Common myeloid progenitor, CD34-positive (primary cell): Measurements from ENCODE around the gene HTRA3.

Experiments
- CTCF ChIA-PET: fragments of 350-600 bp; sonication (Branson Sonifier 250); formaldehyde crosslinking; loops from one replicate; lab custom pipeline; 2021; ENCODE audit warnings: antibody characterized with exemption; lab: Charles Lee
- POLR2A ChIA-PET: fragments of 350-600 bp; sonication (Branson Sonifier 250); formaldehyde crosslinking; loops from one replicate; lab custom pipeline; 2021; ENCODE audit warnings: antibody characterized with exemption; lab: Charles Lee
- DNase-seq, 3 donors: peaks; one replicate each; pipeline versions ENCODE4 v3.0.0 to v3.0.0-alpha.2; 2013
- H3K27ac ChIP-seq, 2 experiments: 1 replicate in 1 of 2; 2 replicates in 1 of 2; pipeline ENCODE4 v1.7.0; 2013; ENCODE audit warnings: inconsistent platforms in 2 of 2, low read length in 2 of 2, mild to moderate bottlenecking in 2 of 2, low read depth in 1 of 2, moderate library complexity in 1 of 2; ENCODE audit not compliant: severe bottlenecking in 2 of 2, insufficient read depth in 1 of 2, poor library complexity in 1 of 2
- H3K27me3 ChIP-seq, 5 experiments: replicated peaks in 2 of 5; 1 replicate in 3 of 5; 2 replicates in 2 of 5; pipeline versions ENCODE4 v1.6.1 to v1.7.0; 2013; ENCODE audit warnings: low read length in 4 of 5, mild to moderate bottlenecking in 2 of 5, moderate library complexity in 2 of 5, inconsistent platforms in 1 of 5; ENCODE audit not compliant: insufficient read depth in 5 of 5, control insufficient read depth in 4 of 5
- H3K36me3 ChIP-seq, 4 experiments: 1 replicate in 2 of 4; 2 replicates in 2 of 4; pipeline versions ENCODE4 v1.6.1 to v1.7.0; 2013; ENCODE audit warnings: low read length in 3 of 4, control low read depth in 1 of 4, mild to moderate bottlenecking in 1 of 4; ENCODE audit not compliant: control insufficient read depth in 4 of 4, insufficient read depth in 4 of 4
- H3K4me1 ChIP-seq, 4 experiments: 1 replicate in 3 of 4; 2 replicates in 1 of 4; pipeline versions ENCODE4 v1.6.1 to v1.7.1; 2013; ENCODE audit warnings: low read length in 3 of 4, mild to moderate bottlenecking in 3 of 4, control low read depth in 1 of 4, inconsistent platforms in 1 of 4, moderate library complexity in 1 of 4; ENCODE audit not compliant: control insufficient read depth in 4 of 4, insufficient read depth in 4 of 4; ENCODE audit errors: control extremely low read depth in 1 of 4
- H3K4me3 ChIP-seq, 7 experiments: 1 replicate in 4 of 7; 2 replicates in 3 of 7; pipeline versions ENCODE4 v1.5.1 to v1.7.0; 2013; ENCODE audit warnings: mild to moderate bottlenecking in 7 of 7, low read length in 6 of 7, moderate library complexity in 6 of 7, inconsistent platforms in 2 of 7, low read depth in 2 of 7, control low read depth in 1 of 7; ENCODE audit not compliant: insufficient read depth in 4 of 7, control insufficient read depth in 1 of 7; ENCODE audit errors: extremely low read depth in 1 of 7
- H3K9me3 ChIP-seq, 5 experiments: 1 replicate in 4 of 5; 2 replicates in 1 of 5; pipeline versions ENCODE4 v1.6.1 to v1.7.1; 2013; ENCODE audit warnings: low read length in 4 of 5, mild to moderate bottlenecking in 2 of 5, inconsistent platforms in 1 of 5, low read depth in 1 of 5, moderate library complexity in 1 of 5; ENCODE audit not compliant: control insufficient read depth in 4 of 5, insufficient read depth in 2 of 5; ENCODE audit errors: control extremely low read depth in 1 of 5
- WGBS: methylation state at CpG from one replicate; pipeline ENCODE4 v1.1.5; 2013; ENCODE audit not compliant: insufficient coverage; 5-methylcytosine and 5-hydroxymethylcytosine counted together

HTRA3 gene

GRCh38 chr4:8241211-8241779 lies 28.3 kb upstream of the HTRA3 start:
- H3K4me3 ChIP-seq, result no peak overlapping the region
- peaks cover 0 to 37% (median 21%) of the 10 kb centered on the region in 4 experiments for H3K4me1 ChIP-seq
- H3K36me3 ChIP-seq, result peaks cover 0 to 61% (median 38%) of the 10 kb centered on the region in 4 experiments
- 95% methylated on average over 13 of the region's 14 CpGs for WGBS
- ChIA-PET CTCF (interaction anchor here (0.6 to 3.4 kb wide), 25 partner anchors 9 to 186 kb away, joined by 3 to 62 read pairs (median 4); no protein-coding TSS in a partner anchor), POLR2A (interaction anchor here (1.2 kb wide), 1 partner anchor 170 kb away, joined by 4 read pairs; no protein-coding TSS in a partner anchor)
- no peak for DNase-seq
- no peak overlapping the region for H3K27ac ChIP-seq
- H3K9me3 ChIP-seq, result peaks cover 0 to 4% (median 0%) of the 10 kb centered on the region in 5 experiments
- no peaks in the 10 kb centered on the region for H3K27me3 ChIP-seq

DNA sequence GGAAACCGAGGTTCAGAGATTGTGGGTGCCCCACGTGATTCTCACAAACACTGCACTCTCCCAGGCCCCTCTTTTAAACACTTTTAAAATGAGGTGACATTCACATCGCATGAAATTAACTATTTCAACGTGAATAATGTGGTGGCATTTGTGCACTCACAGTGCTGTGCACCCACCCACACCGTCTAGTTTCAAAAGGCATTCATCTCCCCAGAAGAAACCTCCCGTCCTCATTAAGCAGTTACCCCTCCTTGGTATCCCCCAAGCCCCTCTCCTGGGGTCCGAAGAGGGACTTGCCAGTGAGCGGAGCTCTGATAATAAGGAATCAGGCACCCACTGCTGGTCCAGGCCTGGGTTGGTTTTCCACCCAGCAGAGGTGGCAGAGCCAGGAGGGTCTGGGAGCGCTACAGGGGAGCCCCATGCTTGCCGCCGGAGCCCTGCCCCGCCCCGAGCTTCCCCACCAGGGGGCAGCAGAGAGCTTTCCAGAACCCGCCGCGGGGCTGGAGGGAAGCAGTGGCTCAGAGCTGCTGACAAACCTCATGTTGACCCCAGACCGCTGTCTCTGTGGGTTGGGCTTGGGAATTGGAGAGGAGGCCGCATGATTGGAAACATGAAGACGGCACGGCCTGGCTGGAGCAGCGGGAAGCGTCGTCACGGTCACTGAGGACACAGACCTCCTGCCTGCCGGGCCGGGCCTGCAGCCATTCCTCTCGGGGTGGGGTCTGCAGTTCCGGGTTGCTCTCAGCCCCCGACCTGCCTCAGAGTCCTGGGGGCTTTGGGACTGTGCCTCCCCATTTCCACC lies 27.5 kb upstream of the HTRA3 start:
- ChIA-PET CTCF (interaction anchor here (0.8 to 3.4 kb wide), 26 partner anchors 8 to 198 kb away, joined by 3 to 62 read pairs (median 4); partner anchors contain the start of gene HTRA3), POLR2A (interaction anchor here (1.0 to 1.3 kb wide), 3 partner anchors 160 to 169 kb away, joined by 3 to 4 read pairs (median 3); no protein-coding TSS in a partner anchor)
- Histone ChIP-seq H3K4me1 (peaks cover 0 to 33% (median 20%) of the 10 kb centered on the region in 4 experiments), H3K36me3 (peaks cover 0 to 53% (median 34%) of the 10 kb centered on the region in 4 experiments), H3K4me3 (no peak overlapping the region), H3K27me3 (no peaks in the 10 kb centered on the region), H3K9me3 (peaks cover 0 to 4% (median 0%) of the 10 kb centered on the region in 5 experiments), H3K27ac (no peak overlapping the region)
- WGBS, result 45% methylated on average over 25 of the region's 29 CpGs
- peak; percentile 64 to 83 (median 78) for DNase-seq

DNA sequence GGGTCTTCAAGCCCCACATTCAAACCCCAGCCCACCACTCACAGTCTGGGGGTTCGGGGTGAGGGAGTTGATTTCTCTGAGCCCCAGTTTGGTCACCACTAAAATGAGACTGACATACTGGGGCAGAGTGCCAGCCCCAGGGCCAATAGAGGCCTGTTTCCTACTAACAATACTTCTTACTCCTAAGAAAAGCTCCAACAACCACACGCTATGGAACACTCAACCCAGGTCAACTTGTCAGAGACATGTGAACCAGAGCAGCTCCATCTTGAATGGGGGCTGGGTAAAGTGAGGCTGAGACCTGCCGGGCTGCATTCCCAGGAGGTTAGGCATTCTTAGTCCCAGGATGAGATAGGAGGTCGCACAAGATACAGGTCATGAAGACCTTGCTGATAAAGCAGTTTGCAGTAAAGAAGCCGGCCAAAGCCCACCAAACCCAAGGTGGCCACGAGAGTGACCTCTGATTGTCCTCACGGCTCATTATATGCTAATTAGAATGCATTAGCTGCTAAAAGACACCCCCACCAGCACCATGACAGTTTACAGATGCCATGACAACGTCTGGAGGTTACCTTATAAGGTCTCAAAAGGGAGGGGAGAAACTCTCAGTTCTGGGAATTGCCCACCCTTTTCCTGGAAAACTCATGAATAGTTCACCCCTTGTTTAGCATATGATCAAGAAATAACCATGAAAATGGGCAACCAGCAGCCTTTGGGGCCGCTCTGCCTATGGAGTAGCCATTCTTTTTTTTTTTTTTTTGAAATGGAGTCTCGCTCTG lies 26.6 kb upstream of the HTRA3 start:
- H3K9me3 ChIP-seq, result peaks cover 0 to 4% (median 0%) of the 10 kb centered on the region in 5 experiments
- DNase-seq, result no peak
- POLR2A ChIA-PET, result interaction anchor here (1.0 to 1.3 kb wide), 3 partner anchors 160 to 168 kb away, joined by 3 to 4 read pairs (median 3); no protein-coding TSS in a partner anchor
- no peak overlapping the region for H3K4me3 ChIP-seq
- no peaks in the 10 kb centered on the region for H3K27me3 ChIP-seq
- peaks cover 0 to 33% (median 20%) of the 10 kb centered on the region in 4 experiments for H3K4me1 ChIP-seq
- WGBS, result 84% methylated on average over 6 of the region's 10 CpGs
- H3K27ac ChIP-seq, result no peak overlapping the region
- CTCF ChIA-PET, result interaction anchor here (0.6 to 3.4 kb wide), 26 partner anchors 7 to 197 kb away, joined by 3 to 62 read pairs (median 4); partner anchors contain the start of gene HTRA3
- H3K36me3 ChIP-seq, result peaks cover 0 to 45% (median 27%) of the 10 kb centered on the region in 4 experiments

- ChIA-PET POLR2A (no interaction called here), CTCF (interaction anchor here (0.6 to 3.4 kb wide), 8 partner anchors 17 to 167 kb away, joined by 3 to 62 read pairs (median 4); no protein-coding TSS in a partner anchor)
- H3K27me3 ChIP-seq, result no peaks in the 10 kb centered on the region
- 60% methylated on average over 7 of the region's 18 CpGs for WGBS
- no peak overlapping the region for H3K27ac ChIP-seq
- H3K36me3 ChIP-seq, result peaks cover 0 to 33% (median 18%) of the 10 kb centered on the region in 4 experiments
- H3K4me3 ChIP-seq, result no peak overlapping the region
- peaks cover 0 to 32% (median 20%) of the 10 kb centered on the region in 4 experiments for H3K4me1 ChIP-seq
- DNase-seq, result no peak
- peaks cover 0 to 4% (median 0%) of the 10 kb centered on the region in 5 experiments for H3K9me3 ChIP-seq
Observed at GRCh38 chr4:8244001-8244757, 25.4 kb upstream of the HTRA3 start.

GRCh38 chr4:8244931-8245460 lies 24.6 kb upstream of the HTRA3 start:
- no peaks in the 10 kb centered on the region for H3K27me3 ChIP-seq
- peaks cover 0 to 24% (median 14%) of the 10 kb centered on the region in 4 experiments for H3K36me3 ChIP-seq
- ChIA-PET CTCF (interaction anchor here (1.3 to 3.4 kb wide), 9 partner anchors 16 to 184 kb away, joined by 3 to 62 read pairs (median 5); no protein-coding TSS in a partner anchor), POLR2A (interaction anchor here (0.6 kb wide), 1 partner anchor 164 kb away, joined by 3 read pairs; no protein-coding TSS in a partner anchor)
- H3K4me3 ChIP-seq, result no peak overlapping the region
- H3K27ac ChIP-seq, result no peak overlapping the region
- peaks cover 0 to 26% (median 20%) of the 10 kb centered on the region in 4 experiments for H3K4me1 ChIP-seq
- 97% methylated on average over 19 of the region's 19 CpGs for WGBS
- DNase-seq, result no peak
- H3K9me3 ChIP-seq, result peaks cover 0 to 4% (median 0%) of the 10 kb centered on the region in 5 experiments
